ENCODE results near the gene ATXN1.

- TF ChIP-seq, protein P1, sequence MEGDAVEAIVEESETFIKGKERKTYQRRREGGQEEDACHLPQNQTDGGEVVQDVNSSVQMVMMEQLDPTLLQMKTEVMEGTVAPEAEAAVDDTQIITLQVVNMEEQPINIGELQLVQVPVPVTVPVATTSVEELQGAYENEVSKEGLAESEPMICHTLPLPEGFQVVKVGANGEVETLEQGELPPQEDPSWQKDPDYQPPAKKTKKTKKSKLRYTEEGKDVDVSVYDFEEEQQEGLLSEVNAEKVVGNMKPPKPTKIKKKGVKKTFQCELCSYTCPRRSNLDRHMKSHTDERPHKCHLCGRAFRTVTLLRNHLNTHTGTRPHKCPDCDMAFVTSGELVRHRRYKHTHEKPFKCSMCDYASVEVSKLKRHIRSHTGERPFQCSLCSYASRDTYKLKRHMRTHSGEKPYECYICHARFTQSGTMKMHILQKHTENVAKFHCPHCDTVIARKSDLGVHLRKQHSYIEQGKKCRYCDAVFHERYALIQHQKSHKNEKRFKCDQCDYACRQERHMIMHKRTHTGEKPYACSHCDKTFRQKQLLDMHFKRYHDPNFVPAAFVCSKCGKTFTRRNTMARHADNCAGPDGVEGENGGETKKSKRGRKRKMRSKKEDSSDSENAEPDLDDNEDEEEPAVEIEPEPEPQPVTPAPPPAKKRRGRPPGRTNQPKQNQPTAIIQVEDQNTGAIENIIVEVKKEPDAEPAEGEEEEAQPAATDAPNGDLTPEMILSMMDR (IDR thresholded peaks at IDR 0.05; ENCODE audit: poor library complexity, severe bottlenecking): no peak
- no peak for TF ChIP-seq EP300 (conservative IDR thresholded peaks at IDR 0.05; ENCODE audit: poor library complexity, severe bottlenecking)
- no peak for TF ChIP-seq POLR2AphosphoS5 (IDR thresholded peaks at IDR 0.05)
- TF ChIP-seq SMC3 (conservative IDR thresholded peaks at IDR 0.05; ENCODE audit: poor library complexity): no peak
- no peak for TF ChIP-seq RAD21 (conservative IDR thresholded peaks at IDR 0.05)
- TF ChIP-seq EZH2 (IDR thresholded peaks at IDR 0.05; ENCODE audit: borderline replicate concordance, insufficient read depth, low read length, poor library complexity, severe bottlenecking): no peak
Observed at GRCh38 chr6:16562498-16562897, 198.8 kb downstream of the ATXN1 start.

Data from neural cell (in vitro differentiated cells).